ENCODE results near the gene INMT.
A peak's percentile ranks its signal among the peaks of the same experiment; 100 is the strongest.

The INMT gene

GRCh38 chr7:30751696-30752273 is at the start of gene INMT:
INMT (plus strand) TSS chr7:30752135; CDS start chr7:30752151, 16 bp downstream.
- TF ChIP-seq, protein P1, sequence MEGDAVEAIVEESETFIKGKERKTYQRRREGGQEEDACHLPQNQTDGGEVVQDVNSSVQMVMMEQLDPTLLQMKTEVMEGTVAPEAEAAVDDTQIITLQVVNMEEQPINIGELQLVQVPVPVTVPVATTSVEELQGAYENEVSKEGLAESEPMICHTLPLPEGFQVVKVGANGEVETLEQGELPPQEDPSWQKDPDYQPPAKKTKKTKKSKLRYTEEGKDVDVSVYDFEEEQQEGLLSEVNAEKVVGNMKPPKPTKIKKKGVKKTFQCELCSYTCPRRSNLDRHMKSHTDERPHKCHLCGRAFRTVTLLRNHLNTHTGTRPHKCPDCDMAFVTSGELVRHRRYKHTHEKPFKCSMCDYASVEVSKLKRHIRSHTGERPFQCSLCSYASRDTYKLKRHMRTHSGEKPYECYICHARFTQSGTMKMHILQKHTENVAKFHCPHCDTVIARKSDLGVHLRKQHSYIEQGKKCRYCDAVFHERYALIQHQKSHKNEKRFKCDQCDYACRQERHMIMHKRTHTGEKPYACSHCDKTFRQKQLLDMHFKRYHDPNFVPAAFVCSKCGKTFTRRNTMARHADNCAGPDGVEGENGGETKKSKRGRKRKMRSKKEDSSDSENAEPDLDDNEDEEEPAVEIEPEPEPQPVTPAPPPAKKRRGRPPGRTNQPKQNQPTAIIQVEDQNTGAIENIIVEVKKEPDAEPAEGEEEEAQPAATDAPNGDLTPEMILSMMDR (IDR thresholded peaks at IDR 0.05) = no peak
- no peak for TF ChIP-seq ZFX (IDR thresholded peaks at IDR 0.05; ENCODE audit: borderline replicate concordance)
- H3K27ac ChIP-seq = peak within 1 kb of the TSS; percentile 62

- TF ChIP-seq, protein P1 (IDR thresholded peaks at IDR 0.05) = peak; percentile 44
- TF ChIP-seq ZFX (IDR thresholded peaks at IDR 0.05; ENCODE audit: borderline replicate concordance) = no peak
- H3K27ac ChIP-seq = no peak overlapping the region
Observed at GRCh38 chr7:30702200-30702599, 49.7 kb upstream of the INMT start.

DNA sequence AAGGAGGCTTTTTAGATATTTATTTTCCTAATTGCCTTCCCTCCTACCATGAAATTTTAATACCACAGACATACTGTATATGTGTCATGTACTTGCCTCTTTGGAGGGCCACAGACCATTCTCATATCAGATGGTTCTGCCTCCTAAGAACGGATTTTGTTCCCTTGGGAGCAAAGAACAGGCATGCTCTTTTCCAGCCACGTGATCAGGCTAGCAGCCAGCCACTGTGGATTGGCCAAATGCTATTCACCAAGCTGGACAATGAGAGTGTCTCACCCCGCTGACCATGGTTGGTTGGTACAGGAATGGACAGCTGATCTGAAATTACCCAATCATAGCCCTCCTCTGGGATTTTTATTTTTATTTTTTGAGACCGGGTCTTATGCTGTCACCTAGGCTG is 48.2 kb upstream of the INMT start:
- H3K27ac ChIP-seq = no peak overlapping the region

GRCh38 chr7:30705008-30705407 is 46.9 kb upstream of the INMT start:
- no peak overlapping the region for H3K27ac ChIP-seq
- TF ChIP-seq ZFX (IDR thresholded peaks at IDR 0.05; ENCODE audit: borderline replicate concordance) = no peak
- TF ChIP-seq, protein P1 (IDR thresholded peaks at IDR 0.05) = no peak

More for the DNA sequence above, 48.2 kb upstream of the INMT start:
- TF ChIP-seq ZFX (IDR thresholded peaks at IDR 0.05; ENCODE audit: borderline replicate concordance) = no peak

DNA sequence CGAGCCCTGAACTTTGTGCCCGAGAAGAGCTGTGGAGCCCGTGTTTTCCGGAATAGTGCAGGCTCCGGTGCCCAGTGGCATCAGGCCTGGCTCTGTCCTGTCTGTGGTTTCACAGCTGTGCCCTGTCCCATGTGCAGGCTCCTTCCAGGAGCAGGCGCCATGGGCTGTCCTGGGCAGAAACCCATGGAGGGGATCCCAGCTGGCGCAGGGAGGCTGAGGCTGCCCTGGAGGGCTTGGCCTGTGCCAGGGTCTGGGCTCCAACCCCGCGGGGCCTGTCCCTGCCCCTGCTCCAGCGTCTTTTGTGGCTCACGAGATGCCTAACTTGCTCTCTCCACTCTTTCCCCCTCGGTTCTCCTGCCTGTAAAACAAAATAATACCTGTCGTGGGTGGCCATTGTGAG is 46.3 kb upstream of the INMT start:
- H3K27ac ChIP-seq = no peak overlapping the region
- TF ChIP-seq, protein P1 (IDR thresholded peaks at IDR 0.05) = no peak
- TF ChIP-seq ZFX (IDR thresholded peaks at IDR 0.05; ENCODE audit: borderline replicate concordance) = no peak

- H3K27ac ChIP-seq = no peak overlapping the region
- TF ChIP-seq ZFX (IDR thresholded peaks at IDR 0.05; ENCODE audit: borderline replicate concordance) = no peak
- TF ChIP-seq, protein P1 (IDR thresholded peaks at IDR 0.05) = no peak
Observed at GRCh38 chr7:30706316-30706715, 45.6 kb upstream of the INMT start.

DNA sequence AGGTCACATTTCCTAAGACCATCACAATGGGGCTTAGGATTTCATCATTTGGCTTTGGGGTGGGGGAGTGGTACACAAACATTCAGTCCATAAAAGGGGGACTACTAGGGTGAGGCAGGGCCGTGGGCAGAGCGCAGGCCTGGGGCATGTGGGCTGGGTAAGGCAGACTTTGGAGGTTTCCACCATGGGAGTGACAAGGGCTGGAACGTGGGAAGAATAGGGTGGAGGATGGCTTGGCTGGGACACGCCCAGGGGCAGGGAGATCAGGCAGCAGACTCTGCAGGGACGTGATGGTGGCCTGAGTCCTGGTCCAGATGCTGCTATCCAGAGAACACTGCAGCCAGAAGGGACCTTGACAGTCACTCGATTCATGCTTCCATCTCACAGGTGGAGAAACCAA is 45.0 kb upstream of the INMT start:
- TF ChIP-seq, protein P1 (IDR thresholded peaks at IDR 0.05) = no peak
- no peak for TF ChIP-seq ZFX (IDR thresholded peaks at IDR 0.05; ENCODE audit: borderline replicate concordance)
- no peak overlapping the region for H3K27ac ChIP-seq
